Skeletal muscle cell (primary cell): ENCODE data around the gene C3orf18.
A peak's percentile ranks its signal among the peaks of the same experiment; 100 is the strongest.

Experiments used
- DNase-seq: peaks from one replicate; pipeline ENCODE4 v3.0.0-alpha.2; 2010; ENCODE audit warnings: low read depth
- H3K4me3 ChIP-seq: 2 replicates; pipeline ENCODE4 v1.5.1; 2011; ENCODE audit warnings: low read depth, mild to moderate bottlenecking, control low read depth, low read length, moderate library complexity

The C3orf18 gene

DNA sequence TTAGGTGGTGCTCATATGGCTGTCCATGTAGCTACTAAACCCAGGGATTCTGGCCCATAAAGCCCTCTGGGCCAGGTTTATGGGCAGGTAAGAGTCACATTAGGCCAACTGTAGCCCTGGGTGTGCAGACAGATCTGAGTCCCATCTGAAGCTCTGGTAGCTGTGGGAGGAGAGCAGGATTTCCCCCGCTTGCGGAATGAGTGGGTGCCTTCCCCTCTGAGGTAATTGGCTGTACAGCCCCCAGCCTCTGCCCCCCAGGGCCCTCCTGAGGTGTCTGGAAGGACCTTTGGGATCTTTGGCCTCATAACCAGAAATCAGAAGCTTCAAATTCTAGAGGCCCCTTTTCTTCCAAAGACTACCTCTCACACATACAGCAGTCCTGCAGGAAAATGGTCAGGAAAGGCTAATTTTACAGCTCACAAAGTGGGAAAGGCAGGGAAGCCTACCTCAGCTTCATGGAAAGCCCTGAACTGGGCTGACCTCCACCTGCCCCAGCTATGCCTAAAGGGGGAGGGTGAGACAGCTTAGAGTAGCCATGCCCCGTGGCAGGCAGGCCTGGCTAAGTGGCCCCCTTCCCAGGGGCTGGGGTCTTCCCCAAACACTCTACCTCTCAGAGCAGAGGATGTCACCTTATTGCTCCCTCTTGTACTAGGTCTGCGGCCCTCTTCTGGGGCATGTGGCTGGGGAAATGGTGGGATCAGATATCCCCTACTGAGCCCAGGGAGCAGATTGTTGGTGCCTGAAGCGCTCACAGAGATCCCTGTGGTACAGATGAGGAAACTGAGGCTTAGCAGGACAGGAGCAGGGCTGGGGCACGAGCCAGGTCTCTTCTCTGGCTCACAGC lies 18.6 kb upstream of the C3orf18 start:
- DNase-seq: no peak
- no peak overlapping the region for H3K4me3 ChIP-seq

DNA sequence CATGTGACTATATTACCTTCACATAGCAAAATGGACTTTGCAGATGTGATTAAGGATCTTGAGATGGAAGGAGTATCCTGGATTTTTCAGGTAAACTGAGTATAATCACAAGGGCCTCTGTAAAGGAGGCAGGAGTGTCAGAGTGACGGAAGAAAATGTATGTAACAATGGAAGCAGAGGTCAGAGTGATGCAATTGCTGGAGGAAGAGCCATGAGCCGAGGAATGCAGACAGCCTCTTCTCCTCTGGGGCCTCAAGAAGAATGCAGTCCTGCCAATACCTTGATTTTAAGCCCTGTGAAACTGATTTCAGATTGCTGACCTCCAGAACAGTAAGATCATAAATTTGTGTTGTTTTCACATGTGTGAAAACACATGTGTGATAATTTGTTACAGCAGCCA lies 16.8 kb upstream of the C3orf18 start:
- no peak overlapping the region for H3K4me3 ChIP-seq
- DNase-seq: no peak

DNA sequence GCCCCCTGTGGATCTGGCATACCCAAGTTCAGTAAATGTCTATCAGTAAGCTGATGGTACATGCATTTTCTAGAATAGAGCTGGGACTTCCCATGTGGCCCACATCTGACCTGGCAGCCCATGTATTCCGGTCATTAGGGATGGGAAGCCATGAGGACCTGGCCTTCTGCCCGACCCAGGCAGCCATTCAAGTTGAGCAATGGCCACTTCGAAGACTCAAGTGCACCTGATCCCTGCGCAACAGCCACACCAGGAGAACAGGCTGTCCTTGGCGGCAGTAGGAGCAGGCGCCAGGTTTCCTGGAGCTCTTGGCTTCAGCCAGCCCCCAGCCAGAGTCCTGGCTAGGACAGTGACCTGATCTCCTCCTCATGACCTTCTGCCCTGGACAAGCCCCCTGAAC lies 16.4 kb upstream of the C3orf18 start:
- no peak for DNase-seq
- no peak overlapping the region for H3K4me3 ChIP-seq

DNA sequence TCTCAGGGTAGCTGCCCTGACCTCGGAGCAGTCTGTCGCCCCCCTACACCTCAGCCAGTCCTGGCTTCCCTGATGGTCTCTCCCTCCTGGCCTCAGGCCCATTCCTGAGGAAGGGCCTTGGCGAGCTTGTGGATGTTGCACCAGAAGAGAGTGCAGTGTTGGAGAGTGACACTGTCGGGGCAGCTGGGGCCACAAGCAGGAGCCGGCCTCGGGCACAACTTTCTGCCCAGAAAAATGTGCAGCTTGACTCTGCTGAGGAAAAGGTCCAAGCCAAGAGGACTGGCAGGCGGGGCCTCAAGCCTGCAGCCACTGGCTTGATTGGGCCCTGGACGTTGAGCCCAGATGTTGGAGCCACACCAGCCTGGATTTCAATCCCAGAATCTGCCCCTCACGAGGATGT lies 14.5 kb upstream of the C3orf18 start:
- H3K4me3 ChIP-seq: no peak overlapping the region
- DNase-seq: no peak

DNA sequence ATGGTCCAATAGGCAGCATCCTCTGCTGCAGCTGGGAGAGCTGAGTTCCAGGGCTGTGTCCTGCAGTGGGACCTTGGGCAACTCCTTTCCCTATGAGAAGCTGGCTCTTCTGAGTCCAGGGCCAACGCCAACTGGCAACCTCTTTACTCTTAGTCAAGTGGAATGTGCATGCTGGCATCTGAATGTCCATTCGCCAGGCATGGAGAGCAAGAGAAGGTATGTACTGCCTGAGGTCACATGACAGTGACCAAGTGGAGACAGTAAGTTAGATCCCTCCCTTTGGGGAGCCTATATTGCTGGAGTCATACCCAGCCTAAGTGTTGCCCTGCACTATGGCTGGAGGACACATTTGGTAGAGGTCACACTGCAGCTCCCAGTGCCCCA lies 13.9 kb upstream of the C3orf18 start:
- no peak overlapping the region for H3K4me3 ChIP-seq
- DNase-seq: no peak

DNA sequence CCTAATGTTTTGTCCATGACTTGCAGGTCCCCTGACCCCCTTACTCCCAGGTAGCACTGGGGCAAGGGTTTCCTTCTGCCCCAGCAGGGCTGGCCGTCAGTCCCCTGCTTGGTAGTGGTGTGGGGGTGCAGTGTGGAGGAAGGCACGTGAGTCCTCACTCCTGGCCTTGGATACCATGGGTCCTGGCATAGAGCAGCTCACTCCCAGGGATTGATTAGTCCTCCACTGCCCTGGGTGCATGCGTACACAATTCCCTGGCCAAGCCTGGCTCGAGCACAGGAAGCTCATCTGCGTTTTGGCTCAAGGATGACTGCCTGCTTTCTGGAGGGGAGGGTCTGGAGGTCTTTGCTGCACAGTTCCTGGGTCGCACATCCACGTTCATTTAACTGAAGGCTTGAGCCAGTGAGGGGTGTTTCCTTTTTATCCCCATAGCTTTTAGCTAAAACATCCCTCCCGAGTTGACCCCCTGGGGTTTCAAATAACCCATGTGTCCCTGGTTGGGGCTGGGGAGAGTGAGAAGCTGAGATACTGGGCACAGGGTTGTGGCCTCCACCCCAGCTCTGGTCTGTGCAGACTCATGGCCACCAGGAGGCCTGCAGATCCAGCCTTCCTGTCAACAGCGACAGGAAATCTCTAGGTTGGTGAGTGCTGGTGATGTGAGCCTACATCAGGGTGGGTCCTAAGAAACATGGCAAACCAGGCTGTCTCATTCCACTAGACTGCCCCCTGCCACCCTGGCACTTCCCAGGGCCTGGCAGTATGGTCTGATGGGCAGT lies 13.3 kb upstream of the C3orf18 start:
- DNase-seq: no peak
- no peak overlapping the region for H3K4me3 ChIP-seq

DNA sequence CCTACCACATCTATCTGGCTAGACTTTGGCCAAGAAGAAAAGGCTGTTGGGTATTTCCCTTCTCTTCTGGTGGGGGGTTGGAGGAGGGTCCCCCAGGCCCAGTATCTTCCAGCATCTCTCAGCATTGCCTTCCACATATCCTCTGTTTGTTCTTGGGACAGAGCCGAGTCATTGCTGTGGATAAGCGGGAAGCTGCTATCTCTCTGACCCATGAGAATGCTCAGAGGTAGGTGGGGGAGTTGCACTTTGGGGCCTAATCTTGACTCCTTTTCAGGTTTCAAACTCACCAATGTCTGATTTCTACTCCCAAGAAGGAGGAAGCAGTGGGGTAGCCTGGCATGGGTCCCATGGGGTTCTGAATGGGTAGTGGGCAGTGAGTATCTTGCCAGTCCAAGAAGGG lies 9.8 kb upstream of the C3orf18 start:
- H3K4me3 ChIP-seq: no peak overlapping the region
- DNase-seq: no peak

DNA sequence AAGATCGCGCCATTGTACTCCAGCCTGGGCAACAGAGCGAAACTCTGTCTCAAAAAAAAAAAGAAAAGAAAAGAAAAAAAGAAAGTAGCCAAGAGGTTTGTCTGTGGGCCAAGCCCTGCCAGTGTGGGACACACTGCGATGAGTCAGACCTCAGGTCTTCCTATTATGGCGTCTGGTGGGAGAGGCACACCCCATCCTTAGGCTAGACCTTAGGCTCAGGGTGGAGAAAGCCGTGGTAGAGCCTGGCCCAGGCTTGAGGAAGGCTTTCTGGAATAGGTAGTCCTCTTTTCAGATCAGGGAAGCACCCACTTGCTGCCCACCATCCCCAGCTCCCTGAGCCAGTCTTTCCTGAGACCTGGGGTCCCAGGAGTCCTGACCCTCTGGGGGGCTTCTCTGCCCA lies 7.8 kb upstream of the C3orf18 start:
- DNase-seq: no peak
- H3K4me3 ChIP-seq: no peak overlapping the region

DNA sequence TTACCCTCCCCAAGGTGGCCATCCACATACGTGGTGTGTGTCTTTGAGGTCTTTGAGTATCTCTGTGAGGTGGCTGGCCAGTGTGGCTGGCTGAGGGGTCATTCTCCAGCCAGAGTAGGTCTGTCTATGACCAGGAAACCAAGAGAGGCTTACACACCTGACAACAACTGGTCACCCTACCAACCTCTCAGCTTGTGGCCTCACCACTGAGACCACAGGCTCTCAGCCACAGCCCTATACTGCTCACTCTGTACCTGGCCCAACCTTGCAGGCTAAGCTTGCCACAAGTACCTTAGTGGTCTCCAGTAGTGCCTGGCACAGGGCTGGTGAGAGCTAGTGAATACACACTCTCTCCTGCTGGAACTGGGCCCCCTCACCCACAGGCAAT lies 6.9 kb upstream of the C3orf18 start:
- DNase-seq: no peak
- no peak overlapping the region for H3K4me3 ChIP-seq

DNA sequence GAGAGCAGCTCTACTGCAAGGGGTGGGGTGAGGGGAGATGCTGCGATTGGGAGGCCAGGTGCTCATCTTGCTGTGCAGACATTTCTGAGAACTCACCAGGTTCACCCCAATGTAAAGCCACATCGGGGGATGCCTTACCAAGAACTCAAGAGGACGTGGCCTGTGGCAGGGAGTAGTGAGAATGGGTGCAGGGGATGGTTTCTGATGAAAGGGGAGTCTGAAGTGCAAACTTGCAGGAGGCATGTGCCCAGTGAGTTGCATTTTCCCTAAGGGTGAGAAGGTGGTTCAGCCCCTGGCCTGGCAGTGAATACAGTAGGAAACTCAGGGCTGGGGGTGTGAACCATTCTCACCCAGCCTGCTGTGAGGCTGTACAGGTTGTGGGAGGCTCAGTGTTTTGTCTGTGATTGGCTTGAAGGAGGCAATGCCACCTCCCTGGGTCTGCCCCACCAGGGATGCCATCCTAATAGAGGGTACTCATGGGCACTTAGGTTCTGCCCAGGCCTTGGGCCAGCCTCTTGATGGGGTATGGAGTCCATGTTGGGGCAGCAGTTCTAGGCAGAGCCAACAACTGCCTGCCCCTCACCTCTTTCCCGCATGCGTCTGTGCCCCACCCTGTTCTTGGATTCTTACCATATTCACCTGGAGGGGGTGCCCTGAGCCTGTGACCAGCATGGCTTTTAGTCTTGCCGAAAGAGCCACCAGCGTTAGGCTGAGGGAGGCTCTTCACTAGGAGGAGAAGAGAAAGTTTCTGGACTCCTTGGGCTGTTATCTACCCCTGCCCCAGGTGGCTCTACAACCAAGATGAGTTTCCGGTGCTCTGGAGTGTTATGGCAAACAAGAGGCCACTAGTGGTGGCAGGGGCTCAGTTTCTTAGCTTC lies 6.3 kb upstream of the C3orf18 start:
- no peak for DNase-seq
- no peak overlapping the region for H3K4me3 ChIP-seq

DNA sequence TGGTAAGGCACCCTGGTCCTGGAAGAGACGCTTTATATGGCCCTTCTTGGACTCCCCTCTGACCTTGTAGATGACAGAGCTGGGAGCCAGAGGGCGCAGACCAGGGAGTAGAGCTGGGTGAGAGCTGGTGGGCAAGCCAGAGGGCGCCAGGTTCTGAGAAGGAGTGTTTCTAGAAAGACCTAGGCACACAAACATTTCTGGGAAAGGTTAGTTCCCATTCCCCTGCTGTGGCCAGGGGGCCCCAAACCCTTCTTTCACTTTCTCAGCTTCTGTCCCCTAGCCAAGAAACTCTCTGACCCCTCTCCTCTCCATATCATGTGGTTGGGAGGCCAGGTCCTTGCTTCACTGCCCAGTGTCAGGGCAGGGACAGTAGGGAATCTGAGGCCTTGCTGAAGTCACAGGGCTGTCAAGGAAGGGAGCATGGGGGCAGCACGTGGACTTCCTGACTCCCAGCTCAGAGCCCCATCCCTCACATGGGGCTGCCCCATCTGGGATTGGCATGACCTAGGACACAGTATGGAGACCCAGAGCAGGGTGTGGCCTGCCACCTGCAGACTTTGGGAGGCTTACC lies 5.3 kb upstream of the C3orf18 start:
- no peak overlapping the region for H3K4me3 ChIP-seq
- no peak for DNase-seq

DNA sequence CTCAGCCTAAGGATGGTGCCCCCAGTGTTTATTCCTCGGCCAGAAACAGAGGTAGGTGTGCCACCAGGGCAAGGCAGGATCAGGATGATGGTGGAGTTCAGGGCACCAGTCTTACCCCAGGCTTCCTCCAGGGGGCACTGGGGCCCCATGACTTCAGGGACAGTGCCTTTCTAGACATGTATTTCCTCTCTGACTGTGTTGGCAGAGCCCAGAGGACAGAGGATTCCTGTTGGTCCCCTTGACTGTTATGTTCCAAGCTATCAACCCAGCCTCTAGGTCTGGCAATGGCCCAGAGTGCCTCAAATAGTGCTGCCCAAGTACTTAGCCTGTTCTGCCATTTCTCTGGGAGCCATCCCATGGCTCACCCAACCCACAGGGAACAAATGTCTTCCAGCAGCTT lies 4.6 kb upstream of the C3orf18 start:
- no peak for DNase-seq
- no peak overlapping the region for H3K4me3 ChIP-seq

DNA sequence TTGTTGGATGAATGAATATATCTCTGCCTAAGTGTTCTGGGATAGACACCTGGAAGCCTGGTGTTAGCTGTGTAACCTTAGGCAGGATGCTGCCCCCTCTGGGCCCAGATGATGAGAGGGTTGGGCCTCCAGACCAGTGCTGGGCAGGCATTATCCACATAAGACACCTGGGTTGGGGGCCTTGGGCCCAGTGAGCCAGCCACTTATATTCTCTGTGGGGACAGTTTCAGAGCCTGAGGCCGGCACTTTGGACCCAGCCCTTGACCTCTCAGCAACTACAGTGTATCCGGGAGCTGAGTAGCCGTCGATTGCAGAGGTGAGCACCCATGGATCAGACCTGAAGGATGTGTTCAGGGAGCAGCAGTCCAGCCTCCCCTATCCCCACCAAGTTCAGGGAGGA lies 3.9 kb upstream of the C3orf18 start:
- H3K4me3 ChIP-seq: no peak overlapping the region
- DNase-seq: no peak

DNA sequence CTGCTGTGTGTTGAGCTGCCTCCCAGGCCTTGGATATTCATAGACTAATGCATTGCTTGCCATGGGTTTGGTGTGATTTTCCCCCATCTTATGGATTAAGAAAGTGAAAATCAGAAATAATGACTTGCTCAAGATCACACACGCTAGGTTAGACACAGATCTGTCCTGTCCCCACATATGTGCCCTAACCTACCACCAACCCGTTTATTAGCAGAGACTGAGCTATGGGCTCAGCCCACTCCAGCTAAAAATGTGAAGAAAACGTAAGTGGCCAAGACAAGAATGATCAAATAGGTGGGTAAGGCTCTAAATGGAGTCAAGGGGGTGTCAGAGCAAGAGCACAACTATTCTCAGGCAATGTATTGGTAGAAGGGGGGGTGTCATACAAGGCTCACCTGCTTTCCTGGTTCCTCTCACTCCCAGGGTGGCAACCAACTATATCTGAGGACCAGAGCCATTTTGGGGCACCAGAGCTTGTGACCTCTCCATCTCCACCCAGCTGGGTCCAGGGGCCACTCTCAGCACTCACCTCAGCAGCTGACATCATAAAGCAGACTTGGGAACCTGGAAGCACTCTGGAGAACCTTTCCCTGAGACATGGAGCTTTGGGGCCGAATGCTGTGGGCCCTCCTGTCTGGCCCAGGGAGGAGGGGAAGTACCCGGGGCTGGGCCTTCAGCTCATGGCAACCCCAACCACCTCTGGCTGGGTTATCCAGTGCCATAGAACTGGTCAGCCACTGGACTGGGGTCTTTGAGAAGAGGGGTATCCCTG lies 3.1 kb upstream of the C3orf18 start:
- no peak for DNase-seq
- peak overlapping the region; percentile 97 for H3K4me3 ChIP-seq

DNA sequence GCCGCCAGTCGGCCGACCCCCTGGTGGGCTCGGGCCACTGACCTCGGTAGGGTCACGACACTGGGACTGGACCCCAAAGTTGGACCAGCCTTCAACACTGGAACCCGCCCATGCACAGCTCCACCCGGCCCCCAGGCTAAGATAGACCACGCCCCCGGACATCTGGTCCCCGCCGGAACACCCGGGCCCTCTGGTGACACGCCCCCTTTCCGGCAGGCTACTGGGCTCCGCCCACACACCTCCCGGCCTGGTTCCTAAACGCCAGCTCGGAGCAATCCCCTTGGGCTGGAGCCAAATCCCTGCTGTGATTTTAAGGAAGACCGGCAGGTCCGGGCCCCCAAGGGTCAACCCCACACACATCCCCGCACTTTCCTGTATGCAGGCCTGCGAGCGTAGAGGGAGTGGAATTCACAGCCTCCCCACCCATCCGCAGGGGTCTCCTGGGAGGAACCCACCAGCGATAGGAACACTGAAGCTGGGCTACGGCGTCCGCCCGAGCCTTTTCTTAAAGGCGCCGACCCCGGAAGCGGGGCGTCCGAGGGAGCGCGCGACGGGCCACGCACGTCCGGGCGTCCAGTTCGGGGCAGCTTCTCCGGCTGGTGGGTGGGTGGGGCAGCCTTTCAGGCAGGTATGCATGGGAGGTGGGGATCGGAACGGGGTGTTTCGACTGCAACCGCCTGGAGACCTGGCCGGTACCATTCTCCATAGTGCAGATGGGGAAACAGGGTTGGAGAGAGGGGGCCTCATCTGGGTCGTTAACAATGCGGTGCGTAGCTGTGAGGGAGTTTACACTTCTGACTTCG lies 1.6 kb upstream of the C3orf18 start, which contains the start of gene HEMK1:
TSS of gene HEMK1 (plus strand) at position 576 of the 803 bp plus-strand sequence. CDS start 1,583 bp downstream, outside the sequence.
- peak within 1 kb of the TSS; percentile 97 for H3K4me3 ChIP-seq
- DNase-seq: peak; percentile 76

DNA sequence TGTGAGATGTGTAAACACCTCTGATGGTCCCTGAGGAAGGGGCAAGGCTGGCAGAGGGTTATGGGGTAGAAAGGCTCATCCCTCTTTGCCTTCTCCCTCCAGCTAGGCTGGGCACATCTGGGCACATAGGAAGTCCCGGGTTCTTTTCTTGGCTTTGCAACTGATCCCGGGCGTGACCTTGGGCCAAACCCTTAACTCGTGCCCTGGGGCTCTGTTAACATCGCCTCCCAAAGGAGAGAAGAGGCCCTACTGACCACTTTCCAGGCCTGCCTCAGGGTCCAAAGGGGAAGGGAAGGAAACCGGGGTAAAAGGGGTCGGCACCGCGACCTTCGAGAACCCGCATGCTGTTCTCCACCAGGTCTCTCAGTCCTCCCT lies 549 bp downstream of the C3orf18 start:
- peak overlapping the region; percentile 57 for H3K4me3 ChIP-seq

DNA sequence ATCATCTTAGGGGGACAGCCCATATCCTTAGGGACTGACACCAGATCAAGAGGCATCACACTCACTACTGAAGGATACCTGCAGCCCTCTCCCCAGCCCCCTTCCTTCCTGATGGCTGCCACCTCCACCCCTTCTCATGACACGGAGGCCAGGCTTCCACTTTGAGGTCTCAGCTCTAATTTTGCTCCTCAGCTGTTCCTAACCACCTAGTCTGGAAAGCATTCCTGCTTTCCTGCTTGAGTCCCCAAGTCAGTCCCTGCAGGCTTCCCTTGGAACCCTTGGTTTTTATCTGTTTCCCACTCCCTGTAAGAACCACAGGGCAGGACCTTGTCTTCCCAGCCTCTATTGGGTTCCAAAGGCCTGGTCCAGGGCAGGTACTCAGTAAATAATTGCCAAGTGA lies 3.2 kb downstream of the C3orf18 start:
- H3K4me3 ChIP-seq: no peak overlapping the region
- DNase-seq: no peak

More for the DNA sequence above, 549 bp downstream of the C3orf18 start:
- no peak for DNase-seq

DNA sequence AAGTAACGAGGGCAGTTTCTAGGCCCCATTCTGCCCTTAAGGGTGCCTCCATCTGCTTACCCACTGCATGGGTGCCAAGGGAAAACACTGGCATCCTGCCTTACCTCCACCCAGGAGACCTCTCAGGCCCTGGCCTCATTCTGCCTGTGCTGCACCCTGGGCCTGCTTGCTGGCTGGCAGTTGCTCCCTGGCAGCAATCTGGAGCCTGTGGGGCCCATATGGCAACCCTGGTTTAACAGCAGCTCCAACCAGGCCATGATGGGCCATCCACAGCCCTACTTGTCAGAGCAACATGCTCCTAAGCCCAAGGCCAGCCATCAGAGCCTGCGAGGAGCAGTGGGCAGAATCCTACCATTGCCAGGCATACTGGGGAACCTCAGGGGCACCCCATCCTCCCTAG lies 3.7 kb downstream of the C3orf18 start:
- no peak overlapping the region for H3K4me3 ChIP-seq
- DNase-seq: no peak
